Lower leg skin (tissue), 4 donors: Measurements from ENCODE around the gene MORC4. TPM values are rescaled to one million over a fixed set of nuclear protein-coding genes. Genes with fewer than 3 reads are reported as not detected.

ENCODE experiments used
- DNase-seq, 2 donors: peaks; one replicate each; pipeline ENCODE4 v3.0.0-alpha.2; 2019; ENCODE audit warnings: low spot score in 2 of 2
- H3K4me3 ChIP-seq: fragments of 200-600 bp; sonication (generic); 2 replicates; pipeline ENCODE4 v1.5.1; 2017; ENCODE audit warnings: mild to moderate bottlenecking, low read depth; ENCODE audit not compliant: poor library complexity, severe bottlenecking
- CTCF ChIP-seq, 3 donors: fragments of 450-650 bp; IDR thresholded peaks; one replicate each; pipeline ENCODE4 v1.5.1; 2016; ENCODE audit warnings: antibody characterized with exemption in 3 of 3, mild to moderate bottlenecking in 3 of 3, moderate library complexity in 2 of 3
- POLR2A ChIP-seq, 2 donors: fragments of 450-650 bp; IDR thresholded peaks; one replicate each; pipeline ENCODE4 v1.6.1; 2016 to 2017; ENCODE audit warnings: antibody characterized with exemption in 2 of 2, mild to moderate bottlenecking in 1 of 2, moderate library complexity in 1 of 2
- WGBS, 2 donors: methylation state at CpG; one replicate each; pipeline ENCODE4 v1.1.5; 2018; 5-methylcytosine and 5-hydroxymethylcytosine counted together
- intact Hi-C: fragments of 100-400 bp; cut with DNase I; formaldehyde crosslinking; loops from one replicate; pipeline ENCODE4 v1.15.0; 2023; ENCODE audit warnings: low total_unique reads
- total RNA-seq, 4 donors: library from RNA; depleted of rRNA; stranded (reverse); fragments of >200 nt; gene quantifications; one replicate each; pipeline ENCODE4 v1.1.0, GENCODE V29; 2016

The MORC4 gene
- total RNA-seq, 4 donors from 2014 or later: 19.9 to 27.3 (median 23.7) TPM

GRCh38 chrX:106940068-106940467 is 59.9 kb downstream of the MORC4 start:
- intact Hi-C loops: no loop called here
- TF ChIP-seq CTCF (IDR thresholded peaks at IDR 0.05) (no peak), POLR2A (IDR thresholded peaks at IDR 0.05) (no peak)
- H3K4me3 ChIP-seq: no peak overlapping the region
- no peak for DNase-seq
- WGBS, 2 donors: 84 to 95% methylated on average over 1 of the region's 1 CpG

GRCh38 chrX:106939566-106939965 is 60.4 kb downstream of the MORC4 start:
- no peak for DNase-seq
- 91 to 94% methylated on average over 3 of the region's 3 CpGs for WGBS, 2 donors
- H3K4me3 ChIP-seq: no peak overlapping the region
- TF ChIP-seq POLR2A (IDR thresholded peaks at IDR 0.05) (no peak), CTCF (IDR thresholded peaks at IDR 0.05) (no peak)
- intact Hi-C loops: no loop called here

- 52 to 76% methylated on average over 1 of the region's 1 CpG for WGBS, 2 donors
- DNase-seq: no peak
- TF ChIP-seq CTCF (IDR thresholded peaks at IDR 0.05) (no peak), POLR2A (IDR thresholded peaks at IDR 0.05) (no peak)
- intact Hi-C loops: no loop called here
- no peak overlapping the region for H3K4me3 ChIP-seq
These were observed 63.8 kb downstream of the MORC4 start for GRCh38 chrX:106936246-106936645.

GRCh38 chrX:106935175-106935574 is 64.8 kb downstream of the MORC4 start:
- TF ChIP-seq CTCF (IDR thresholded peaks at IDR 0.05) (no peak), POLR2A (IDR thresholded peaks at IDR 0.05) (no peak)
- no peak overlapping the region for H3K4me3 ChIP-seq
- 27 to 66% methylated on average over 4 of the region's 4 CpGs for WGBS, 2 donors
- no peak for DNase-seq
- intact Hi-C loops: no loop called here

- intact Hi-C loops: no loop called here
- DNase-seq: no peak
- H3K4me3 ChIP-seq: no peak overlapping the region
- no peak for TF ChIP-seq POLR2A (IDR thresholded peaks at IDR 0.05)
- TF ChIP-seq CTCF (IDR thresholded peaks at IDR 0.05): no peak
- WGBS, 2 donors: 39 to 76% methylated on average over 2 to 3 of the region's 3 CpGs
These were observed 66.5 kb downstream of the MORC4 start for GRCh38 chrX:106933538-106933961.

- no peak for DNase-seq
- intact Hi-C loops: no loop called here
- 79 to 82% methylated on average over 5 to 6 of the region's 6 CpGs for WGBS, 2 donors
- H3K4me3 ChIP-seq: no peak overlapping the region
- no peak for TF ChIP-seq CTCF (IDR thresholded peaks at IDR 0.05)
- no peak for TF ChIP-seq POLR2A (IDR thresholded peaks at IDR 0.05)
These were observed 67.0 kb downstream of the MORC4 start for GRCh38 chrX:106932960-106933537.
